ENCODE measurements around the gene OARD1. TPM values are rescaled to one million over a fixed set of nuclear protein-coding genes. Genes with fewer than 3 reads are reported as not detected.

Gene OARD1, protein sequence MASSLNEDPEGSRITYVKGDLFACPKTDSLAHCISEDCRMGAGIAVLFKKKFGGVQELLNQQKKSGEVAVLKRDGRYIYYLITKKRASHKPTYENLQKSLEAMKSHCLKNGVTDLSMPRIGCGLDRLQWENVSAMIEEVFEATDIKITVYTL
- total RNA-seq = 7.3 and 10.4 TPM in 2 replicates

DNA sequence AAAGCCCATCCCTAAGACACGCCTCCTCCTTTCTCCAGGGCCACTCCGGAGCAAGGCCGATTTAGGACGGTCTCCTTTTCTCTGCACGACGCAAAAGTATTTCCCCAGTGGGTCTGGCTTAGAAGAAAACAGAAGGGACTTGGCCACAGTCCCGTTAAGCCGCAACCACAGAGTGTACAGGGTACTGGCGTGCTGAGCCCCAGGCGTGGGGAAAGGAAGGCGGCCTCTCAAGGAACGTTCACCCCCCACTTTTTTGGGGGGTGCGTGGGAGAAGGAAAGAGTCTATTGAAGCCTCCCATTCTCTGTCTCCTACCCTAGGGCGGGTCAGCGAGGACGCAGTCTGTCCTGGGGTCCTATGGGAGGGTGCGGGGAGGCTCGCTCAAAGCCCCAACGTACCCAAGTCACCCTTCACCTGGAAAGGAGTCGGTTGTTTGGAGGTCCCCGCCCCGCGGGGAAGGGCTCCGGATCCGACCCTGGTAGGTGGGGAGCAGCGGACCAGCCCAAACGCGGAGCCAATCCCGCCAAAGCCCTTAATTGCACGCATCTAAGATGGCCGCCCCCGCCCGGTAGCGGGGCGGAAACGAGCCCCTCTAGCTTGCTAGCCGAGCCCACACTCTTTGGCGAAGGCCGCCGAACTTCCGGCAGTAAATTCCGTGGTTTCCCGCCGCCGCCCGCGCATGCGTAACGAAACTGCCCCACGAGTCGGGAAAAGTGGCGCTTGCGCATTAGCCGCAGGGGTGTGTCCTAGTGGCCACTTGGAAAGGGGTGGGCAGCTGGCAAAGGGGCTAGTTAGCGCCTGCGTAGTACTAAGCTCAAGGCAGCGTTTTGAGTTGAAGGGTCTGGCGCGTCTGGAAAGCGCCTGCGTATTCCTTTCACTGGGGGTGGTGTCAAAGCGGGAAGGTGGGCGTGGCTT lies at the start of gene OARD1:
TSS of gene OARD1 (minus strand) at position 434 of the 913 bp plus-strand sequence. CDS start 722 bp downstream, outside the sequence.

DNA sequence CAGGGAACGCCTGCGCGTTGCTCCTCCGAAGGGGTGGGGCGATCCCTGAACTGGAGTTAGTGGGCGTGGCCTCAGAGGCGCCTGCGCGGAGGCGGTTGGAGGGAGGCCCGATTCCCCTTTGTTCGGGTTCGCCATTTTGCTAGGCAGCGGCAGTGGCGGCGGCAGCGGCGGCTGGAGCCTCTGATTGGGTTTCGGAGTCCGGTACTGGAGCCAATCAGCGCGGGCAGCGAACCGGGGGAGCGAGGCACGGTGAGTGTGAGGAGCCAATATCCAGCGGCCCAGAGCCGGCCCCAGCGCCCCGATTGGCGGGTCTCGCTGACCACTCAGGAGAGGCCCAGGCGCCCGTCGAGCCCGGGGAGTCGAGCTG lies 663 bp upstream of the OARD1 start, which contains the start of gene NFYA:
TSS of gene NFYA (plus strand) at position 139 of the 367 bp plus-strand sequence. CDS start 6,116 bp downstream, outside the sequence.

DNA sequence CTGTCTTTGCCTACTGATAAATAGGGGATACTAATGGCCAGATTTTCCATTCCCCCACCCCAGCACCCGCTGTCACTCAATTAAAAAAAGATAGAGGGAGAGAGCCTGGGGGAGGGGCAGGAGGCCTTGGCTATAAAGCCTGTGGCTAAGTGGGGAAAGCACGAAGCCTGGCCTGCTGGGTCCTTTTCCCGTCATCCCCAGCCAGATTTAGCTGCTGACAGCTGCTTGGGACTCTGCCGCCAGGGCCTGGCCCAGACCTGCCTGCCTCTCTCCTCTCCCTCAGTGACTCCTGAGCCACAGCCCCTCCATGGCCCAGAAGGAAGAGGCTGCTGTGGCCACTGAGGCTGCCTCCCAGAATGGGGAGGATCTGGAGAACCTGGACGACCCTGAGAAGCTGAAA lies 19.1 kb downstream of the OARD1 start, which contains the start of gene APOBEC2:
TSS of gene APOBEC2 (plus strand) at position 162 of the 400 bp plus-strand sequence. CDS start at position 308, 146 bp downstream.

GRCh38 chr6:41042226-41043055 lies 29.7 kb downstream of the OARD1 start, which contains the start of gene TSPO2:
Gene TSPO2 (plus strand): TSS chr6:41042467. CDS start chr6:41042986, 519 bp downstream.

DNA sequence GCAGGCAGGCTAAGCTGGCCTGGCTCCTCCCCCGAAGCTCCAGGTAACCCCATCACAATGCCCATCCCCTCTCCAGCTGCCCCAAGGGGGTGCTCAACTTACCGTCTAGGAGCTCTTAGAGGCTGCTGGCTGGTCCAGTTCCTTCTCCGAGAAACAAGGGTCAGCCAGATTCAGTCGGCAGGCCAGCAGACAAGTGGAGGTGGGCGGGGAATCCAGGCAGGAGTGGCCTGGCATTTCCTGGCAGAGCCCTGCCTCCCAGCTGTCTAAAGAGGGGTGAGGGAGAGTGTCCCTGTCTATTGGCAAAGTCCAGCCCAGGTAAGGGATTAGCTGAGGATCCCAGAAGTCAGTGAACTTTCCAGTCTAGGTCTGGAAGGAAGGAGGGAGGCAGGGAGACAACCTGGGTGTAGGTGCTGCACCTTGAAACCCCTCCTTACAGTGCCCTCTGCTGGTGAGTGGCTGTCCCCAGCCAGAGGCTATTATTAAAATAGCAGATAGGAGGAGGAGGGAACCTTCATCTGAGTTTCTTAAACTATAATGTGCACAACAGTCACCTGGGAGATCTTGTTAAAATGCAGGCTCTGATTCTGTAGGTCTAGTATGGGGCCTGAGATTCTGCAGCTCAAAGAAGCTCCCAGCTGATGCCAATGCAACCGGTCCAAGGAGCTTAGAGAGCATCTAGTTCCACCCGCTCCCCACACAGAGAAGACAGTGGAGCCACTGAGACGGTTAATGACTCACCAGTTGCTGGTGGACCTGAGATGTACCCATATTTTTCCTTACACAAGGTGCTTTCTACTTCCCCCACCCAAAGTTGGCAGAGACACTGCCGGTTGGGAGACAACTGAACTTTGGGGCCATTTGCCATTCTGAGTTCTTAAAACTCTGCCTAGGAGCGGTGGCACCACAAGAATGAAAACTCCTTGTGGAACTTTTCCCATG lies 32.8 kb downstream of the OARD1 start, which contains the start of gene UNC5CL:
TSS of gene UNC5CL (minus strand) at position 162 of the 939 bp plus-strand sequence. CDS start 4,147 bp downstream, outside the sequence.

Other genes starting within 250 kb of the OARD1 start
- gene UNC5CL, start 33.1 kb downstream of the OARD1 start, total RNA-seq = 1.1 and 22.1 TPM in 2 replicates
- 0.51 TPM in 1 of 2 replicates, not detected in the other for gene TSPO2, start 29.9 kb downstream of the OARD1 start, total RNA-seq
- gene APOBEC2, start 19.2 kb downstream of the OARD1 start, total RNA-seq = not detected in 2 replicates
- gene NFYA, start 618 bp upstream of the OARD1 start, total RNA-seq = 14.5 and 22.9 TPM in 2 replicates
- gene TREML1, start 82.0 kb upstream of the OARD1 start, total RNA-seq = not detected in 2 replicates
- not detected in 2 replicates for gene TREM2, start 90.8 kb upstream of the OARD1 start, total RNA-seq
- not detected in 2 replicates for gene TREML2, start 128.8 kb upstream of the OARD1 start, total RNA-seq
- not detected in 2 replicates for gene TREML4, start 156.0 kb upstream of the OARD1 start, total RNA-seq
- not detected in 2 replicates for gene TREM1, start 214.3 kb upstream of the OARD1 start, total RNA-seq

Measured in mesangial cell (primary cell).